ENCODE measurements around the gene KLKB1.

GRCh38 chr4:186189656-186190055 is 37.7 kb upstream of the KLKB1 start:
- no peak for TF ChIP-seq CTCF (IDR thresholded peaks at IDR 0.05)
- no peak for TF ChIP-seq ZFX (IDR thresholded peaks at IDR 0.05; ENCODE audit: borderline replicate concordance)
